GM21619 (cell line): ENCODE measurements around the gene EXOC3.
"Not testable (repeated sequence)": the region's sequence is repeated elsewhere in the genome, so short reads cannot be mapped to it uniquely, and the experiment has no call there.

Experiments
- ATAC-seq: cut with Tn5 transposase; IDR thresholded peaks from one replicate; pipeline ENCODE4 v1.9.1; 2021; ENCODE audit not compliant: unreplicated experiment

The EXOC3 gene

GRCh38 chr5:485113-485945, 42.4 kb downstream of the EXOC3 start:
- ATAC-seq = no peak

- ATAC-seq = no peak
These were observed 43.0 kb downstream of the EXOC3 start for GRCh38 chr5:485946-486491.

- not testable (repeated sequence) for ATAC-seq
These were observed 43.6 kb downstream of the EXOC3 start for GRCh38 chr5:486597-486996.

- ATAC-seq = no peak
These were observed 45.3 kb downstream of the EXOC3 start for GRCh38 chr5:488241-488640.

- no peak for ATAC-seq
These were observed 46.0 kb downstream of the EXOC3 start for GRCh38 chr5:488744-489688.

- no peak for ATAC-seq
These were observed 46.7 kb downstream of the EXOC3 start for GRCh38 chr5:489689-490080.

GRCh38 chr5:490116-491106, 47.4 kb downstream of the EXOC3 start:
- no peak for ATAC-seq

GRCh38 chr5:491119-491855, 48.3 kb downstream of the EXOC3 start:
- no peak for ATAC-seq

GRCh38 chr5:491856-492155, 48.8 kb downstream of the EXOC3 start:
- ATAC-seq = no peak

GRCh38 chr5:492314-492893, 49.4 kb downstream of the EXOC3 start:
- no peak for ATAC-seq

GRCh38 chr5:493119-493701, 50.2 kb downstream of the EXOC3 start:
- ATAC-seq = no peak

- ATAC-seq = no peak
These were observed 50.8 kb downstream of the EXOC3 start for GRCh38 chr5:493758-494157.

GRCh38 chr5:494667-495255, 51.8 kb downstream of the EXOC3 start:
- ATAC-seq = no peak

- no peak for ATAC-seq
These were observed 53.1 kb downstream of the EXOC3 start for GRCh38 chr5:496028-496427.

GRCh38 chr5:497090-497700, 54.2 kb downstream of the EXOC3 start:
- no peak for ATAC-seq

- no peak for ATAC-seq
These were observed 55.0 kb downstream of the EXOC3 start for GRCh38 chr5:497871-498509.

- no peak for ATAC-seq
These were observed 56.5 kb downstream of the EXOC3 start for GRCh38 chr5:499233-500209.
